Measurements from ENCODE around the gene KCND3. TPM values are rescaled to one million over a fixed set of nuclear protein-coding genes. Genes with fewer than 3 reads are reported as not detected.

KCND3 gene
- total RNA-seq, 1 experiment from 2014 or later = 0.15 TPM

- Histone ChIP-seq H3K27me3 (ENCODE audit: insufficient read depth, low read length) (no peaks in the 10 kb centered on the region), H3T11ph (ENCODE audit: low read length) (no peak overlapping the region), H4K5ac (ENCODE audit: insufficient read length, low read depth, low read length) (no peak overlapping the region), H3K9ac (ENCODE audit: extremely low read depth, insufficient read length, low read length) (peak overlapping the region; percentile 15), H3K18ac (ENCODE audit: insufficient read length, low read depth, low read length) (no peak overlapping the region), H3K14ac (ENCODE audit: insufficient read depth, low read length) (peak overlapping the region; percentile 11; the same call in 1 of the 2 replicates), H2AK5ac (ENCODE audit: insufficient read length, low read length) (no peak overlapping the region), H3K27ac (ENCODE audit: insufficient read length, low read depth, low read length) (no peak overlapping the region), H4K20me1 (ENCODE audit: control insufficient read depth, insufficient read depth, insufficient read length) (no peaks in the 10 kb centered on the region), H2BK5ac (ENCODE audit: insufficient read length, low read length) (no peak overlapping the region), H3K79me2 (ENCODE audit: insufficient read depth, low read length) (no peaks in the 10 kb centered on the region; the same call in 1 of the 2 replicates), H2BK12ac (ENCODE audit: insufficient read length, low read depth, low read length) (no peak overlapping the region), H2BK120ac (ENCODE audit: low read depth, low read length, poor library complexity, severe bottlenecking) (no peak overlapping the region), H2AFZ (ENCODE audit: low read length) (no peak overlapping the region), H4K8ac (replicated peaks; ENCODE audit: insufficient read length, low read depth, low read length) (no peak overlapping the region), H3K56ac (ENCODE audit: insufficient read length, low read depth, low read length) (no peak overlapping the region), H3K23ac (ENCODE audit: insufficient read length, low read depth, low read length) (no peak overlapping the region), H4K91ac (ENCODE audit: insufficient read length, low read depth, low read length) (no peak overlapping the region), H3K79me1 (ENCODE audit: insufficient read depth, low read depth, low read length, poor library complexity, severe bottlenecking) (no peaks in the 10 kb centered on the region), H2BK20ac (ENCODE audit: low read depth, low read length, poor library complexity, severe bottlenecking) (no peak overlapping the region), H3K9me3 (ENCODE audit: control insufficient read depth, low read depth, low read length) (no peaks in the 10 kb centered on the region), H3K23me2 (ENCODE audit: insufficient read length, low read depth, low read length, poor library complexity, severe bottlenecking) (peaks cover 19% of the 10 kb centered on the region), H3K4ac (ENCODE audit: low read depth, low read length) (no peak overlapping the region), H3K4me2 (ENCODE audit: insufficient read depth, insufficient read length, low read length) (peak overlapping the region; percentile 81), H3K4me1 (ENCODE audit: insufficient read depth, low read length) (peaks cover 25% of the 10 kb centered on the region), H2BK15ac (ENCODE audit: low read depth, low read length) (no peak overlapping the region)
- no peaks in the 10 kb centered on the region for H3K36me3 Mint-ChIP-seq (ENCODE audit: insufficient read depth in 1 of 3, low read depth in 3 of 3)
- peaks cover 10 to 15% of the 10 kb centered on the region in 2 experiments for H3K4me1 Mint-ChIP-seq
- H3K27ac Mint-ChIP-seq = peak overlapping the region; percentile 63 to 98 (median 87); a peak in 6 of 7 replicates
- peaks cover 39% of the 10 kb centered on the region for H3K27me3 Mint-ChIP-seq (ENCODE audit: low read depth)
- DNase-seq = peak; percentile 94
- WGBS (ENCODE audit: extremely low coverage, insufficient read length, low lambda C conversion rate) = no CpG with 5 or more reads among the region's 63 CpGs
- peak overlapping the region; percentile 90 to 92 for H3K4me3 Mint-ChIP-seq
- H3K9me3 Mint-ChIP-seq = no peaks in the 10 kb centered on the region; a peak in 1 of 5 replicates
- TF ChIP-seq CTCF (conservative IDR thresholded peaks at IDR 0.05) = no peak
These were observed 249.3 kb downstream of the KCND3 start for GRCh38 chr1:111739925-111740765.

All from H9 (cell line).